Left colon (tissue), 2 donors: Measurements from ENCODE around the gene AHRR. TPM values are rescaled to one million over a fixed set of nuclear protein-coding genes. Genes with fewer than 3 reads are reported as not detected.
"Not testable (repeated sequence)": the region's sequence is repeated elsewhere in the genome, so short reads cannot be mapped to it uniquely, and the experiment has no call there.

Experiments
- ATAC-seq: fragments of 200-7000 bp; cut with Tn5 transposase; one replicate; pipeline ENCODE4 v1.9.1; 2020; ENCODE audit warnings: mild to moderate bottlenecking, moderate library complexity
- DNase-seq, 2 donors: peaks; one replicate each; pipeline ENCODE4 v3.0.0-alpha.2; 2020
- intact Hi-C, 2 donors: fragments of 100-400 bp; cut with DNase I in 1 of 2; cut with micrococcal nuclease in 1 of 2; formaldehyde crosslinking; loops; one replicate each; pipeline versions ENCODE4 v1.11.2 to v1.14.0; 2022; cut with DNase I, micrococcal nuclease
- total RNA-seq, 2 donors: library from RNA; stranded (reverse); fragmentation: NEBNext Ultra II Directional; extraction: Animal tissue kit (Norgen Biotek cat#: 25700); gene quantifications; one replicate each; pipeline ENCODE4 v1.2.1, GENCODE V29; 2021
- donor health status: DM: no; HTN: no; CAD: no.
- donor health status: DM: yes; HTN: yes; CAD: no.

The AHRR gene
- total RNA-seq, 2 donors from 2014 or later, result 1.6 to 3.3 TPM

GRCh38 chr5:396531-396961, 75.0 kb downstream of the AHRR start:
- intact Hi-C loops, result no loop called here
- no peak for ATAC-seq

DNA sequence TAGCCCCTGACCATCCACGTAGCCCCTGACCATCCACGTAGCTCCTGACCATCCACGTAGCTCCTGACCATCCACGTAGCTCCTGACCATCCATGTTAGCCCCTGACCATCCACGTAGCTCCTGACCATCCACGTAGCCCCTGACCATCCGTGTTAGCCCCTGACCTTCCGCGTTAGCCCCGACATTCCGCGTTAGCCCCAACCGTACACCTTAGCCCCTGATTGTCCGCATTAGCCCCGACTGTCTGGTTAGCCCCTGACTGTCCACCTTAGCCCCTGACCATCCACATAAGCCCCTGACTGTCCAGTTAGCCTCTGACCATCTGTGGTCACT, 76.6 kb downstream of the AHRR start:
- intact Hi-C loops, ATAC-seq, DNase-seq: not testable (repeated sequence)

More at GRCh38 chr5:396531-396961, 75.0 kb downstream of the AHRR start:
- no peak for DNase-seq

DNA sequence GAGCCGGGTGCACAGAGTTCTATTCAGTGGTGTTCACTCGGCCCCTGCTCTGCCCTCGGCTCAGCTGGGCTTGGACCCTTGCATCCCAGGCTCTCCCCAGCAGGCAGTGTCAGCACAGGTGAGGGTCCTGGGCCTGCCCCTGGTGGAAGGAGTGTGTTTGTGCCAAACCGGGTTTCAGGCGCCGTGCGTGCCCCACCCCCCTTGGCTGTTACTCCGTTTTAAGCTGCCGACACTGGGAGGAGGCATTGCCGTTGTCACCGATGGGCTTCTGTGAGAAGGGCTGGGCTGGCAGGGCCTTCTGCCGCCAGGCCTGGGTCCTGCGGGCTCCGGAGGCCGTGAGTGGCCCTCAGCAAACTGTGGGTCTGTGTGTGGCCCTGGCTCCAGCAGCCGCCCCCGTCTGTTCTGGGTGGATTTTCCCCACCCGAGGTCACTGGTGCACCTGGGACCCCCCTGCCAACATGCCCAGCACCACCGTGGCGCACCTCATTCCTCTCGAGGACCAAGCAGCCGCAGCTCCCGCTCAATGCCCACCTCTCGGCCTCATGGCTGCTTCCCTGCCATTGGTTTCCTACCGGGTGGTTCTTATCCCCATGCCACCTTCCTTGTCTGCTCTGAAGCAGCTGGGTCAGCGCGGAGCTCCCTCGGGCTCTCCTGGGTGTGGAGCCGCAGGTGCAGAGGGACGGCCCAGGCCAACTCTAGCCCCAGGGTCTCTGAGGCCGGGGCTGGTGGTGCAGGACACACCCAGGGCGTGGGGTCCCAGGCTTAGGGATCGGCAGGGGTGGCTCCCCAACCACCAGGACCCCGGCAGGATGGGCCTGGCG, 77.2 kb downstream of the AHRR start:
- DNase-seq (no peak), ATAC-seq (no peak)
- intact Hi-C loops, result no loop called here

DNA sequence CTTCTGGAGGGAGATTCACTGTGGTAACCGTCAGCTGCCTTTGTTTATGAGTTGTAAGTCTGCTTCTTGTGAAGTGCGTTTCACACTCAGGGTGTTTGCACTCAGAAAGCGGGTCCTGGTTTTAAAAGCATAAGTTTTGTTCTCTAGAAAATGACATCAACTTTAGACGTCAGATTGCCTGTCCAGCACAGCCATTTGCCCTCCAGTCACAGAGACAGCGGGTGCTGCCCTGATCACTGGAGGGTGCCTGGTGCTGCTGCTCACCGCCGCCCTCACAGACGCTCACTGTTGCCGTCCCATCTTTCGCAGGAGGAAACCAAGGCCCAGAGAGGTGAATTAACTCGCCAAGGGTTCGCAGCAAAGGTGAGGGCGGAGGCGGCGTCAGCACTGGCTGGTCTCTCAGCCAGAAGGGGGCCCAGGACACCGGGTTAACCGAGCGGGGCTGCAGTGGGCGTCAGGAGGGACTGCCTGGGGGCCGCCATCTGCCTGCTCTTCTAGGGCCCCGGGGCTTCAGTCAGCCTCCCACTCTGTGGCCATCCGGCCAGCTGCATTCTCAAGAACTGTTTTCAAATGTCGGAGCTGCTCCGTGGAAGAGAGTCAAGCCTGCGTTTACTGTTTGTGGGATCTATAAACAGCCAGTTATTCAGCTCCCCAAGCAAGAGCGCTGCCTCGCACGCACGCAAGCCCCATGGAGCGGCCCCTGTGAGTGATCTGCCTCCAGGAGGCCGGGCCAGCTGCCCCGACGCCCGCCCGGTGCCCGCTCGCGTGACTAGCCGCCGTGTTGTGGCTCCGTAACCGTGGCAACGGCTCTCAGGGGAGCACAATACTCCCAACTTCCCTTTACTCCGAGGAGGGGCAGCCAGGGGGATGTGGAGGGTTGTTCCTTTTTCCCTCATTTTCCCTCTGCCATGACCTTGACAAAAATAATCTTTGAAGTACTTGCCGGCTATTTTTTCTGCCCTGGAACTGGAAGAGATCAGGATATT, 78.1 kb downstream of the AHRR start:
- DNase-seq (peak; percentile 71 to 82), ATAC-seq (peak; percentile 65)
- intact Hi-C loops, result no loop called here

GRCh38 chr5:400282-401145, 79.0 kb downstream of the AHRR start:
- no peak for DNase-seq
- ATAC-seq, result no peak
- intact Hi-C loops, result no loop called here

DNA sequence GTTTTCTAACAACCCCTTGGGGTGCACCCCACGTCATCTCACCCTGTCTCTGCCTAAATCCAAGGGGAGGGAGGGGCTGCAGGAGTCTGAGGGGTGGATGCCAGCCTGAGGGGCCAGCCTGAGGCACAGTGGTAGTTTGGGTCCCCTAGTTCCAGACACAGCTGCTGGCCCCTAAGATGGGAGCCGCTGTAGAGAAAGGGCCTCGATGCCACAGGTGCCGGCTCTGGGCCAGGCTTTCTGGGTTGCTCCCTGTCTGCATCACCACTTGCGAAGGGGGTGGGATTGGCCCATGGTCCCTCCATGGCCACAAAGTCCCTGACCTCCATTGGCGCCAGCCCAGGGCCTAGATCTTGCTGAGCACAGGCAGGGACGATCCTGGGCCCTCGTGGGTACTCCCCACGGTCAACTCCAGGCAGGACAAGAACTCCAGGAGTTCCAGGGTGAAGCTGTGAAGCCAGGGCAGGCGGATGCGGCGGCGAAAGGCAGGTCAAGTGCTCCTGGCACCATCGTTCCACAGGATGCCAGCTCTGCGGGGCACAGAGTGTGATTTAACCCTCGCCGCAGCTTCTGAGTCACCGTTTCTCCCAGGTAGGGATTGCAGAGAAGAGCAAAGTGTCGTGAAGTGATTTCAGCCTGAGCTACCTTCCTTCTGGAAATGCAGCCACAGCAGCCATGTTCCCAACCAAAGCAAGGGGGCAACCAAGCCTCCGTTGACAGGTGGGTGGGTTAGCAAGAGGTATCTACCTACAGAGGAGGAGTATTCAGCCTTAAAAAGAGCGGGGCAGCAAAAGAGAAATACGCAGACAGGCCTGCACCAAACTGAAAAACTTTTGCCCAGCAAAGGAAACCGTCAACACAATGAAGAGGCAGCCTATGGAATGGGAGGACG, 79.9 kb downstream of the AHRR start:
- DNase-seq (no peak), ATAC-seq (no peak)
- intact Hi-C loops, result no loop called here

- DNase-seq, intact Hi-C loops, ATAC-seq: not testable (repeated sequence)
Observed at GRCh38 chr5:402219-402614, 80.7 kb downstream of the AHRR start.

- no peak for DNase-seq
- no peak for ATAC-seq
- intact Hi-C loops, result no loop called here
Observed at GRCh38 chr5:402615-403359, 81.3 kb downstream of the AHRR start.

- no peak for ATAC-seq
- DNase-seq, result no peak
- intact Hi-C loops, result no loop called here
Observed at GRCh38 chr5:403995-404394, 82.5 kb downstream of the AHRR start.

GRCh38 chr5:404666-405241, 83.2 kb downstream of the AHRR start:
- no peak for DNase-seq
- no peak for ATAC-seq
- intact Hi-C loops, result no loop called here

- ATAC-seq, result no peak
- intact Hi-C loops, result no loop called here
- no peak for DNase-seq
Observed at GRCh38 chr5:405421-405820, 83.9 kb downstream of the AHRR start.

DNA sequence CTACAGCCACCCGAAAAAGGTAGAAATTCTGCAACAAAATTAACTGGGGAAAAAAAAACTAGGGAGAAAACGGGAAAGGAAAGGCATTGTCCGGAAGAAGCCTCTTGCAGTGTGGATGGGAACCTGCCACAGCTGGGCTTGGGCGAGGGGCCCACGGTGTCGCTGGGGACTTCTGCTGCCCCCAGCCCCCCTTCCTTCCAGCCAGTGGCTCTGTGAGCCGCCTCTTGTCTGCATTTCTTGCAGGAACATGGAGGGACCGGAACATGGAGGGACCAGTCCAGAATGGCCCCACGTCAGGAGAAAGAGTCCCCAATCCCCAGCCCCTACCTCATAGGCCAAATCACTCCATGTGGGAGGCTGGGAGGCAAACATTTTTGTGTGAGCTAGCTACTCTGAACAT, 84.5 kb downstream of the AHRR start:
- ATAC-seq (no peak), DNase-seq (no peak)
- intact Hi-C loops, result no loop called here

DNA sequence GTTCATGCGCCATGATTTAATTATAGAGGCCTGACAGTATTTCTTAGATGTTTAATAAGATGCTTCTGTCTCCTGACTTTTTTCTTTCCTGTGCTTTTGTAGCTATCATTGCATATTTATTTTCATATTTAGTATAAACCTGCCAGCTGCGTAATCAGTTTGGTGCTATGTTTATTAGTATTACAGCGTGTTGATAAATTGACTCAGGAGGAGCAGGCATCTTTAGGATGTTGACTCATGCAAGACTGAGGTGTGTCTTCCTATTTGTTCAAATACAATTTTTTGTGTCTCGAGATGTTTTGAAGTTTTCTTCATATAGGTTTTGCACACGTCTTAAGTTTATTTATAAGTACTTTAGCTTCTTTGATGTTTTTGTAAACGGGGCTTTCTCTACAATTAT, 85.5 kb downstream of the AHRR start:
- ATAC-seq, result no peak
- intact Hi-C loops, result no loop called here

GRCh38 chr5:407801-408268, 86.3 kb downstream of the AHRR start:
- ATAC-seq, result no peak
- intact Hi-C loops, result no loop called here
- no peak for DNase-seq

More for the DNA sequence above, 85.5 kb downstream of the AHRR start:
- no peak for DNase-seq

DNA sequence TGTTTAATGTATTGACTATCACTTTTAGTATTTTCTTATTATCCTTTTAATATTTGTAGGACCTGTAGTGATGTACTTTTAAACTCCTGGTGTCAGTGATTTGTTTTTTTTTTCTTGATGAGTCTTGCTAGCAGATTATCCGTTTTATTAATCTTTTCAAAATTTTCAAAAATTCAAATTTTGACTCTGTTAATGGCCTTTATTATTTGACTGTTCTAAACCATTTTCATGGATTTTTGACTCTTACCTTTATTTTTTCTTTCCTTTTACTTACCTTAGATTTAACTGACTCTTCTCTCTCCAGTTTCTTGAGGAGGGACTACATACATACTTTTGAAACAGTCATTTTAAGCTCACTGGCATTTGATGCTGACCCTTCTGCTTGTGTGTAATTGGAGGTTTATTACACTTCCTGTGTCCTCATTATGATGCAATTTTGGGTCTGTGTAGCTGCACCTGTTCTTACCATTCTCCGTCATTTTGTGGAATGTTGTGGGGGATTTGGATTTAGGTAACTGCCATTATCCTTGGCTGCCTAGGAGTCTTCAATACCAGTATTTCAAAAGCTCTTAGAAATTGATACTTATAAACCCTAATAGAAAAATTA, 89.5 kb downstream of the AHRR start:
- no peak for ATAC-seq
- intact Hi-C loops, result no loop called here
- no peak for DNase-seq

DNA sequence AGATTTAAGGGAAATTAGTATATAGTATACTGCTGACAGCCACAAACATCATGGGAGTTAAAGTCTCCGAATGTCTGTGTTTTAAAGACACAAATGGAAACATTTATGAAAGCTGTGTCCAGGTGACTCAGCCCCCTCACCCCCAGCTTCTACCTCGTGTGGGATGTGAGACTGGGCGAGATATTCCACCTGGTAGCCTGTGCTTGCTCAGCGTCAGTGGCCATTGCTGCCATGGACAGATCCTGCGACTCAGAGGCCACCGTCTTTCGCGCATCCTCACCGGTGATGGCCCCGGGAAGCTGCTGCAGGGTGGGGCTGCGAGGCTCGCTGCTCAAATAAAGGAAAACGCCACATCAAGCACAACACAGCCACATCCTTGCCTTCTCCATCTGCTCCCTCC, 90.2 kb downstream of the AHRR start:
- intact Hi-C loops, result no loop called here
- no peak for DNase-seq
- ATAC-seq, result no peak
